Osteoblast (primary cell): ENCODE measurements around the gene FAU. TPM values are rescaled to one million over a fixed set of nuclear protein-coding genes. Genes with fewer than 3 reads are reported as not detected.
A peak's percentile ranks its signal among the peaks of the same experiment; 100 is the strongest.

Source experiments
- DNase-seq: peaks from one replicate; pipeline ENCODE4 v3.0.0; 2011; ENCODE audit warnings: low spot score, mixed read lengths; ENCODE audit not compliant: insufficient read length; ENCODE audit errors: missing footprints
- H2AFZ ChIP-seq: 2 replicates; pipeline ENCODE4 v1.6.0; 2011; ENCODE audit warnings: mild to moderate bottlenecking, low read length
- H3K27ac ChIP-seq: 2 replicates; pipeline ENCODE4 v1.5.1; 2011; ENCODE audit warnings: mild to moderate bottlenecking, low read depth, low read length, moderate library complexity
- H3K27me3 ChIP-seq: 2 replicates; pipeline ENCODE4 v1.6.0; 2012; ENCODE audit warnings: mild to moderate bottlenecking, control low read depth, inconsistent platforms, low read length, moderate library complexity; ENCODE audit not compliant: insufficient read depth
- H3K36me3 ChIP-seq: 2 replicates; pipeline ENCODE4 v1.5.1; 2011; ENCODE audit warnings: mild to moderate bottlenecking, low read length, control low read depth, moderate library complexity; ENCODE audit not compliant: insufficient read depth
- H3K4me1 ChIP-seq: 2 replicates; pipeline ENCODE4 v1.5.1; 2011; ENCODE audit warnings: mild to moderate bottlenecking, low read length, control low read depth, moderate library complexity; ENCODE audit not compliant: insufficient read depth
- H3K4me2 ChIP-seq: 2 replicates; pipeline ENCODE4 v1.6.0; 2011; ENCODE audit warnings: mild to moderate bottlenecking, low read length; ENCODE audit not compliant: insufficient read depth
- H3K4me3 ChIP-seq: fragments of 200-600 bp; sonication (generic); 3 replicates; pipeline ENCODE4 v1.5.1; 2012; ENCODE audit warnings: mild to moderate bottlenecking, low read length, inconsistent platforms; ENCODE audit not compliant: insufficient read depth
- H3K79me2 ChIP-seq: 2 replicates; pipeline ENCODE4 v1.6.0; 2012; ENCODE audit warnings: mild to moderate bottlenecking, low read length, control low read depth, inconsistent platforms; ENCODE audit not compliant: insufficient read depth
- H3K9me3 ChIP-seq: 2 replicates; pipeline ENCODE4 v1.5.1; 2011; ENCODE audit warnings: low read depth, low read length, control low read depth
- H4K20me1 ChIP-seq: 2 replicates; pipeline ENCODE4 v1.6.0; 2012; ENCODE audit warnings: mild to moderate bottlenecking, low read length, control low read depth; ENCODE audit not compliant: insufficient read depth
- CTCF ChIP-seq: IDR thresholded peaks from 2 replicates; pipeline ENCODE4 v1.5.1; 2011; ENCODE audit warnings: mild to moderate bottlenecking, low read depth, low read length, moderate library complexity; ENCODE audit errors: extremely low read depth
- total RNA-seq: library from RNA; depleted of rRNA; stranded (reverse); fragments of >200 nt; gene quantifications from 2 replicates; pipeline ENCODE4 v1.2.3, GENCODE V29; 2012

The FAU gene
- 94.3 and 118 TPM in 2 replicates for total RNA-seq

GRCh38 chr11:65121865-65122696, at the start of gene FAU, which contains the start of gene MRPL49:
TSS of gene FAU (minus strand) at chr11:65122134. CDS start at chr11:65121813, 321 bp downstream.
TSS of gene MRPL49 (plus strand) at chr11:65122321. CDS start at chr11:65122347, 26 bp downstream.
- Histone ChIP-seq H3K4me1 (peaks cover 15% of the 10 kb centered on the region), H3K36me3 (peaks cover 63% of the 10 kb centered on the region), H3K79me2 (peaks cover 48% of the 10 kb centered on the region), H3K27ac (peak within 1 kb of the TSS; percentile 82), H3K4me2 (peak within 1 kb of the TSS; percentile 99), H4K20me1 (peaks cover 6% of the 10 kb centered on the region), H3K9me3 (no peaks in the 10 kb centered on the region), H2AFZ (peak within 1 kb of the TSS; percentile 96), H3K27me3 (no peaks in the 10 kb centered on the region), H3K4me3 (peak within 1 kb of the TSS; percentile 87)
- peak; percentile 99 for DNase-seq
- no peak for TF ChIP-seq CTCF

- DNase-seq = no peak
- Histone ChIP-seq H3K27me3 (no peaks in the 10 kb centered on the region), H2AFZ (peak within 1 kb of the TSS; percentile 94), H3K9me3 (no peaks in the 10 kb centered on the region), H3K4me3 (no peak within 1 kb of the TSS), H3K79me2 (no peaks in the 10 kb centered on the region), H4K20me1 (no peaks in the 10 kb centered on the region), H3K27ac (no peak within 1 kb of the TSS), H3K4me2 (no peak within 1 kb of the TSS), H3K4me1 (peaks cover 7% of the 10 kb centered on the region), H3K36me3 (no peaks in the 10 kb centered on the region)
- TF ChIP-seq CTCF = no peak
These were observed 48.2 kb upstream of the FAU start, which contains the start of gene SPDYC for GRCh38 chr11:65170058-65170534. TSS of gene SPDYC (plus strand) at chr11:65170233. CDS start at chr11:65171358, 1,125 bp downstream.

- Histone ChIP-seq H3K4me2 (no peak overlapping the region), H3K27ac (no peak overlapping the region), H3K79me2 (no peaks in the 10 kb centered on the region), H3K4me1 (peaks cover 7% of the 10 kb centered on the region), H3K27me3 (no peaks in the 10 kb centered on the region), H3K36me3 (no peaks in the 10 kb centered on the region), H3K4me3 (no peak overlapping the region), H2AFZ (peak overlapping the region; percentile 94), H4K20me1 (no peaks in the 10 kb centered on the region), H3K9me3 (no peaks in the 10 kb centered on the region)
- no peak for DNase-seq
- TF ChIP-seq CTCF = no peak
These were observed 47.3 kb upstream of the FAU start for GRCh38 chr11:65169164-65169641.

GRCh38 chr11:65167656-65168055, 45.7 kb upstream of the FAU start:
- no peak for TF ChIP-seq CTCF
- Histone ChIP-seq H4K20me1 (no peaks in the 10 kb centered on the region), H3K9me3 (no peaks in the 10 kb centered on the region), H3K4me2 (no peak overlapping the region), H3K27ac (no peak overlapping the region), H3K27me3 (no peaks in the 10 kb centered on the region), H3K4me1 (peaks cover 7% of the 10 kb centered on the region), H3K36me3 (no peaks in the 10 kb centered on the region), H2AFZ (no peak overlapping the region), H3K4me3 (no peak overlapping the region), H3K79me2 (no peaks in the 10 kb centered on the region)
- DNase-seq = no peak
